ENCODE measurements around the gene C20orf144.

Gene C20orf144

DNA sequence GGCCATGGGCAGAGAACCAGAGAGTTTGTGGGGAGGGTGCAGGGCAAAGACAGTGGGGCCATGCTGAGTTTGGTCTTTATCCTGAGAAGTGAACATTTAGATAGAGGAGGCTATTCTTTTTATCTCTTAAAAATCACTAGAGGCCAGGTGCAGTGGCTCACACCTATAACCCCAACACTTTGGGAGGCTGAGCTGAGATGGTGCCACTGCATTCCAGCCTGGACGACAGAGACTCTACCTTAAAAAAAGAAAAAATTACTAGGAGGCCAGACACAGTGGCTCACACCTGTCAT is 49.3 kb downstream of the C20orf144 start:
- no peak overlapping the region for H3K27ac ChIP-seq (ENCODE audit: low read depth, low read length, severe bottlenecking)
- H3K4me3 ChIP-seq (ENCODE audit: extremely low read depth, insufficient read depth, low read length, poor library complexity, severe bottlenecking) = no peak overlapping the region
- no peaks in the 10 kb centered on the region for H3K4me1 ChIP-seq (ENCODE audit: control insufficient read depth, insufficient read depth, low read length, poor library complexity, severe bottlenecking)
- H3K9me3 ChIP-seq (ENCODE audit: control insufficient read depth, low read length) = no peaks in the 10 kb centered on the region
- 57% methylated on average over 1 of the region's 1 CpG for WGBS, 2 experiments (ENCODE audit: insufficient coverage in 2 of 2)
- no peaks in the 10 kb centered on the region for H3K36me3 ChIP-seq (ENCODE audit: control insufficient read depth, insufficient read depth, low read length)

Measured in mesodermal cell (in vitro differentiated cells).